ENCODE measurements around the gene PNN. TPM values are rescaled to one million over a fixed set of nuclear protein-coding genes. Genes with fewer than 3 reads are reported as not detected.
"Not testable (repeated sequence)": the region's sequence is repeated elsewhere in the genome, so short reads cannot be mapped to it uniquely, and the experiment has no call there.

PNN gene
- total RNA-seq, 1 donor from 2014 or later, result 21.7 TPM

GRCh38 chr14:39177168-39177545 is 2.1 kb downstream of the PNN start:
- ATAC-seq (no peak), DNase-seq (ENCODE audit: missing footprints) (no peak)
- intact Hi-C loops (cut with DNase I), result no loop called here

DNA sequence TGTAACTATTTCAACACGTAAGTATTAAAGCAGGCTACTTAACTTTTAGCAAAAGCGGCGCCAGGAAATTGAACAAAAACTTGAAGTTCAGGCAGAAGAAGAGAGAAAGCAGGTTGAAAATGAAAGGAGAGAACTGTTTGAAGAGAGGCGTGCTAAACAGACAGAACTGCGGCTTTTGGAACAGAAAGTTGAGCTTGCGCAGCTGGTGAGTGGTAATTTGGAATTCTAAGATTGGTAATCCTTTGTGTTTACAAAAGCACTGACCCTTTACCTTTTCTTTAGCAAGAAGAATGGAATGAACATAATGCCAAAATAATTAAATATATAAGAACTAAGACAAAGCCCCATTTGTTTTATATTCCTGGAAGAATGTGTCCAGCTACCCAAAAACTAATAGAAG is 4.0 kb downstream of the PNN start:
- intact Hi-C loops (cut with DNase I), result no loop called here
- no peak for ATAC-seq

DNA sequence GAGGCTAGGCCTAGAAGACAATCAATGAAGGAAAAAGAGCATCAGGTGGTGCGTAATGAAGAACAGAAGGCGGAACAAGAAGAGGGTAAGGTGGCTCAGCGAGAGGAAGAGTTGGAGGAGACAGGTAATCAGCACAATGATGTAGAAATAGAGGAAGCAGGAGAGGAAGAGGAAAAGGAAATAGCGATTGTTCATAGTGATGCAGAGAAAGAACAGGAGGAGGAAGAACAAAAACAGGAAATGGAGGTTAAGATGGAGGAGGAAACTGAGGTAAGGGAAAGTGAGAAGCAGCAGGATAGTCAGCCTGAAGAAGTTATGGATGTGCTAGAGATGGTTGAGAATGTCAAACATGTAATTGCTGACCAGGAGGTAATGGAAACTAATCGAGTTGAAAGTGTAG is 5.5 kb downstream of the PNN start:
- no peak for DNase-seq (ENCODE audit: missing footprints)
- intact Hi-C loops (cut with DNase I), result no loop called here
- ATAC-seq, result no peak

More for the DNA sequence above, 4.0 kb downstream of the PNN start:
- DNase-seq (ENCODE audit: missing footprints), result no peak

DNA sequence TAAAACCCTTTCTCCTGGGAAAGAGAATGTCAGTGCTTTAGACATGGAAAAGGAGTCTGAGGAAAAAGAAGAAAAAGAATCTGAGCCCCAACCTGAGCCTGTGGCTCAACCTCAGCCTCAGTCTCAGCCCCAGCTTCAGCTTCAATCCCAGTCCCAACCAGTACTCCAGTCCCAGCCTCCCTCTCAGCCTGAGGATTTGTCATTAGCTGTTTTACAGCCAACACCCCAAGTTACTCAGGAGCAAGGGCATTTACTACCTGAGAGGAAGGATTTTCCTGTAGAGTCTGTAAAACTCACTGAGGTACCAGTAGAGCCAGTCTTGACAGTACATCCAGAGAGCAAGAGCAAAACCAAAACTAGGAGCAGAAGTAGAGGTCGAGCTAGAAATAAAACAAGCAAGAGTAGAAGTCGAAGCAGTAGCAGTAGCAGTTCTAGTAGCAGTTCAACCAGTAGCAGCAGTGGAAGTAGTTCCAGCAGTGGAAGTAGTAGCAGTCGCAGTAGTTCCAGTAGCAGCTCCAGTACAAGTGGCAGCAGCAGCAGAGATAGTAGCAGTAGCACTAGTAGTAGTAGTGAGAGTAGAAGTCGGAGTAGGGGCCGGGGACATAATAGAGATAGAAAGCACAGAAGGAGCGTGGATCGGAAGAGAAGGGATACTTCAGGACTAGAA is 6.1 kb downstream of the PNN start:
- ATAC-seq, result no peak
- intact Hi-C loops (cut with DNase I), result no loop called here
- DNase-seq (ENCODE audit: missing footprints), result no peak

DNA sequence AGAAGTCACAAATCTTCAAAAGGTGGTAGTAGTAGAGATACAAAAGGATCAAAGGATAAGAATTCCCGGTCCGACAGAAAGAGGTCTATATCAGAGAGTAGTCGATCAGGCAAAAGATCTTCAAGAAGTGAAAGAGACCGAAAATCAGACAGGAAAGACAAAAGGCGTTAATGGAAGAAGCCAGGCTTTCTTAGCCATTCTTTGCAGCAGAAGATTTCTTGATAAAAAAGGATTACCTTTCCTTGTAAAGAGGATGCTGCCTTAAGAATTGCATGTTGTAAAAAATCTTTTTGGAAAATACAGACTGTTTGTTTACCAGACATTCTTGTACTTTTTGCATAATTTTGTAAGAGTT is 6.6 kb downstream of the PNN start:
- no peak for ATAC-seq
- intact Hi-C loops (cut with DNase I), result no loop called here
- no peak for DNase-seq (ENCODE audit: missing footprints)

DNA sequence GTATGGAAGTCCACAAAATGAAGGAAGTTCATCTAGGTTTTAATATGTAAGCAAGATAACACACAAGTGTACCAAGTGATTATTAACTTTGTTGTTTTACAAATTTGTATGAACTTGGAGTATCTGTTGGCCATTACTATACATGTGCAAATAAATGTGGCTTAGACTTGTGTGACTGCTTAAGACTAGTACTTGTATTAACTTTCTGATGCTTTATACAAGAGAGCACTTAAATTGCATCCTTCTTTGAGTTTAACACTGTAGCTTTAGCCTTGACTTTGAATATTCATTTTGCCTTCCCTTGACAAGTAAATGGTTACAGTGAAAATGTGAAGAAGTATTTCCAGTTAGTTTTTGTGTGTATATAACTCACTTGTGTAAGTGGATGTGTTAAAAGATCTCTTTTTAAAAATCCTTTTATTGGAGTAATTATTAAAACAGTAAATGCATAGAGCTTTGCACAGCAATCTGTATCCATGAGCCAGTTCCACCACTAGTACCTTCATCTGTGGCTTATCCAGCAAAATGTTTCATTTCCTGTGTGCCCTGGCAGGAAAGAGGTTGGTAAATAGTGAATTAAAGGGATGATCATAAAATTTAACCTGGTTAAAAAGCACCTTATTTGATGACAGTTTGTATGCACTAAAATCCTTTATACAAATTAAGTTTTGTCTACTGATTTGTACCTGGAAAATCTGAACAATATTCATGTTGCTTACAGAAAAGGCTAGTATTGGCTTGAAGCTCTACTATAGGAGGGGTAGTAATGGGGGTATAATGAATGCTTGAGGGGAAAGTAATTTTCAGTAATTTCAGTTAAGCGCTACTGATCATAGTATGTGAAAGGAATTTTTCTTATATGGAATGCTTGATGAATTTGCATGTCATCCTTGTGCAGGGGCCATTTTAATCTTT is 8.0 kb downstream of the PNN start:
- no peak for ATAC-seq
- no peak for DNase-seq (ENCODE audit: missing footprints)
- intact Hi-C loops (cut with DNase I), result no loop called here

- intact Hi-C loops (cut with DNase I); ATAC-seq; DNase-seq (ENCODE audit: missing footprints): not testable (repeated sequence)
Observed at GRCh38 chr14:39183685-39184003, 8.6 kb downstream of the PNN start.

DNA sequence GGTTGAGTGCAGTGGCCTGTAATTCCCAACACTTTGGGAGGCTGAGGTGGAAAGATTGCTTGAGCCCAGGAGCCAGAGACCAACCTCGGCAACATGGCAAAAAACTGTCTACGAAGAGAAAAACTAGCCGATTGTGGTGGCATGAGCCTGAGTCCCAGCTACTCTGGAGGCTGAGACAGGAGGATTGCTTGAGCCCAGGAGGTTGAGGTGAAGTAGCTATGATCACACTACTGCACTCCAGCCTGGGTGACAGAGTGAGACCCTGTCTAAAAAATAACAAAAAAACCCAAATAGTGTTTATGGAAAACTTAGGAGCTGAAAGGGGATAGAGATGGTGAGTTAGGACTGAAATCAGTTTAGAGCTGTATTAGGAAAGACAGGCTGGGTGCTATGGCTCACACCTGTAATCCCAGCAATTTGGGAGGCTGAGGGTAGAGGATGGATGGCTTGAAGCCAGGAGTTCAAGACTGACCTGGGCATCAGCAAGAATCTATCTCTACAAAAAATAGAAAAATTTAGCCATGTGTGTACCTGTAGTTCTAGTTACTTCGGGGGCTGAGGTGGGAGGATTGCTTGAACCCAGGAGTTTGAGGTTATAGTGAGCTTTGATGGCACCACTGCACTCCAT is 9.7 kb downstream of the PNN start:
- no peak for DNase-seq (ENCODE audit: missing footprints)

GRCh38 chr14:39185256-39186049 is 10.4 kb downstream of the PNN start:
- no peak for ATAC-seq
- no peak for DNase-seq (ENCODE audit: missing footprints)
- intact Hi-C loops (cut with DNase I), result no loop called here

More for the DNA sequence above, 9.7 kb downstream of the PNN start:
- ATAC-seq, result no peak
- intact Hi-C loops (cut with DNase I), result no loop called here

DNA sequence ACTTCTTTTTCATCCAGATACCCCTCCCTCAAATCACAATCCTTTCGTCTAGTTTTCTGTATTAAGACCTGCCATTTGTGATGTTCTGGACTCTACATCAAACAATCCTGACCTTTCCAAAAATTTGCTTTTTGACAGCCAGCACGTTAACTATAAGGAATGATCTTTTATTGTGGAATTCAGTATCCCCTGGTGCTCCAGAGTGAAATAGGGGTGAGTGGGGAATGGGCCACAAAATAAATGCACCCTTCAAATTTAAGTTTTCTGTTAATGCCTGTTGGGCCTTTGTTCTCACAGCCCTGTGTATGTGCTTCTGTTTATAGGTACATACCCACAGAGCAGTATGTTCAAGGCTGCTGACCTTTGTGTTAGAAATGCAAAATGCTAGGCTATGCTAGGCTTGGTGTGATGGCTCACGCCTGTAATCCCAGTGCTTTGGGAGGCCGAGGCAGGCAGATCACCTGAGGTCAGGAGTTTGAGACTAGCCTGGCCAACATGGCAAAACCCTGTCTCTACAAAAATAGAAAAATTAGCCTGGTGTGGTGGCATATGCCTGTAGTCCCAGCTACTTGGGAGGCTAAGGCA is 12.0 kb downstream of the PNN start:
- DNase-seq (ENCODE audit: missing footprints) (no peak), ATAC-seq (no peak)
- intact Hi-C loops (cut with DNase I), result no loop called here

DNA sequence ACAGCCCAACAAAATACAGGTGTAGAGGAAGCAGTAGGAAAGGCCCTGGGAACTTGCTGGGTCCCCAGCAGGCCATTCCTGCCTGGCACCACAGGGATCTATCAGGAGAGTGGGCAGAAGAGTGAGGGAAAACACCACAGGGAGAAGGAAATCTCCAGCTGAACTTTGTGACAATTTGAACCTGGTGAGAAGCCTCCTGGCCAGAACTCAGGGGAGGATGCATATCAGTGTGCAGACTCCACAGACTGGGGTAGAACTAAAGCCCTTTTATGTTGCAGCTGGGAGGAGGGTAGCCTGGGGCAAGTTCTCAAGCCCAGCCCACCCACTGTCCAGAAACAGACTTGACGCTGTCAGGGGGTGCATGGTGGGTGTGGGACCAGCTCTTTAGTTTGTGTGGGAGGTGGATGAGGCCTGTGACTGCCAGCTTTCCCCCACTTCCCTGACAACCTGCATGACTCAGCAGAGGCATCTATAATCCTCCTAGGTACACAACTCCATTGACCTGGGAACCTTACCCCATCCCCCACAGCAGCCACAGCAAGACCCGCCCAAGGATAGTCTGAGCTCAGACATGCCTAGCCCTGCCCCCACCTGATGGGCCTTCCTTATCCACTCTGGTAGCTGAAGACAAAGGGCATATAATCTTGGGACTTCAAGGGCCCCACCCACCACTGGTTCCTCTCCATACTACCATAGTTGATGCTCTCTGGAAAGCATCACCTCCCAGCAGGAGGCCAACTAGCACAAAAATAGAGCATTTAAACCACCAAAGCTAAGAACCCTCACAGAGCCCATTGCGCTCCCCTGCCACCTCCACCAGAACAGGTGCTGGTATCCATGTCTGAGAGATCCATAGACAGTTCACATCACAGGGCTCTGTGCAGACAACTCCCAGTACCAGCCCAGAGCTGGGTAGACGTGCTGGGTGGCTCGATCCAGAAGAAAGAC is 28.9 kb downstream of the PNN start:
- DNase-seq (ENCODE audit: missing footprints), result no peak
- no peak for ATAC-seq
- intact Hi-C loops (cut with DNase I), result no loop called here

GRCh38 chr14:39207430-39207829 is 32.4 kb downstream of the PNN start:
- intact Hi-C loops (cut with DNase I); DNase-seq (ENCODE audit: missing footprints); ATAC-seq: not testable (repeated sequence)

GRCh38 chr14:39211109-39211741 is 36.2 kb downstream of the PNN start:
- DNase-seq (ENCODE audit: missing footprints) (no peak), ATAC-seq (no peak)
- intact Hi-C loops (cut with DNase I), result no loop called here

DNA sequence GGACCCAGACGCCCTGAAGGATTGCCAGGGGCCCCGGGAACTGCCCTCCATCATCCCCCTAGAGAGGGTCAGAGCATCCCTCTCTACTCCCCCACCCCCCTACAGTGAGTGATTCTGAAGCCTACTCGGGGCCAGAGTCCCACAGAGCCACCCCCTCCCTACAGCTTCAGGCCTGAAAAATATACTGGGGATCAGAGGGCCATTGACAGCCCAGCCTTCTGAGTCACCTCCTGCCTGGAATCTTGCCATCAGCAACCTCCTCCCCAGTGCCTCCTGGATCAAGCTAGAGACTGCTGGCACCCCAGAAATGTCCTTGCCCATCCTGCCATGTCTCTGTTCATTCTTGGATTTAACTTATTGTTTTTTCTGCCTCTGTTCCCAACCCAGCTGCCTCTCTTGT is 37.0 kb downstream of the PNN start:
- DNase-seq (ENCODE audit: missing footprints) (no peak), ATAC-seq (no peak)
- intact Hi-C loops (cut with DNase I), result no loop called here

- intact Hi-C loops (cut with DNase I), result no loop called here
- DNase-seq (ENCODE audit: missing footprints) (no peak), ATAC-seq (no peak)
Observed at GRCh38 chr14:39212693-39213092, 37.6 kb downstream of the PNN start.

- no peak for ATAC-seq
- intact Hi-C loops (cut with DNase I), result no loop called here
- no peak for DNase-seq (ENCODE audit: missing footprints)
Observed at GRCh38 chr14:39217214-39217879, 42.3 kb downstream of the PNN start.

GRCh38 chr14:39218171-39218769 is 43.2 kb downstream of the PNN start:
- DNase-seq (ENCODE audit: missing footprints) (no peak), ATAC-seq (no peak)
- intact Hi-C loops (cut with DNase I), result no loop called here

Data from Right ventricle myocardium inferior (tissue), 1 donor.